ENCODE measurements around the gene ATP8A2. TPM values are rescaled to one million over a fixed set of nuclear protein-coding genes. Genes with fewer than 3 reads are reported as not detected.
"Not testable (repeated sequence)": the region's sequence is repeated elsewhere in the genome, so short reads cannot be mapped to it uniquely, and the experiment has no call there.

The ATP8A2 gene
- total RNA-seq, 1 donor from 2014 or later, result 2.1 TPM

DNA sequence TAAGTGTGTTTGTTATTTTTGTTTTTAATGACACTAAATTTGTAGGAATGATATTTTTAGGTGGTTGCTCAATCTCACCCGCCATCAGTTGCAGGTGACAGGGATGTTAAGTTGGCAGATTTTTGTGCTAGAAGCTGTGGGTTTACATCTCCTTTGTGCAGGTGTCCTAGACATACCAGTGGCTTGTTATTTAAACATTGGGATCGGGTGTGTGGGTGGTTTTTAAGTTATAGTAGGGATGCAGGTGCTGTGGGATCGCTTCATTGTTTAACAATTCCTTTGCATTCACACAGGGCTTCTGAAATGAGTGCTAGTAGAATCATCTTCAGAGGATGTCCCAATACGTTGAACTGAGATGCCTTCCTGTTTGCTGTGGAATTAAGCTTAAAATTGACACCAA lies 580.1 kb downstream of the ATP8A2 start:
- no peak overlapping the region for H3K9ac ChIP-seq (ENCODE audit: low read depth in 1 of 3, low read length in 3 of 3)
- no peak overlapping the region for H3K27ac ChIP-seq (ENCODE audit: low read depth, low read length)
- no peak overlapping the region for H3K4me3 ChIP-seq (ENCODE audit: low read length in 3 of 3)
- H3K9me3 ChIP-seq (ENCODE audit: control insufficient read depth in 3 of 3, low read length in 3 of 3), result peaks cover 0 to 4% (median 0%) of the 10 kb centered on the region in 3 donors
- H3K36me3 ChIP-seq (ENCODE audit: control insufficient read depth in 3 of 3, insufficient read depth in 3 of 3, low read length in 3 of 3), result no peaks in the 10 kb centered on the region
- peaks cover 0 to 4% (median 4%) of the 10 kb centered on the region in 3 donors for H3K27me3 ChIP-seq (ENCODE audit: control insufficient read depth in 3 of 3, insufficient read depth in 3 of 3, low read length in 3 of 3)
- H3K4me1 ChIP-seq (ENCODE audit: control insufficient read depth in 3 of 3, insufficient read depth in 3 of 3, low read length in 3 of 3), result no peaks in the 10 kb centered on the region

DNA sequence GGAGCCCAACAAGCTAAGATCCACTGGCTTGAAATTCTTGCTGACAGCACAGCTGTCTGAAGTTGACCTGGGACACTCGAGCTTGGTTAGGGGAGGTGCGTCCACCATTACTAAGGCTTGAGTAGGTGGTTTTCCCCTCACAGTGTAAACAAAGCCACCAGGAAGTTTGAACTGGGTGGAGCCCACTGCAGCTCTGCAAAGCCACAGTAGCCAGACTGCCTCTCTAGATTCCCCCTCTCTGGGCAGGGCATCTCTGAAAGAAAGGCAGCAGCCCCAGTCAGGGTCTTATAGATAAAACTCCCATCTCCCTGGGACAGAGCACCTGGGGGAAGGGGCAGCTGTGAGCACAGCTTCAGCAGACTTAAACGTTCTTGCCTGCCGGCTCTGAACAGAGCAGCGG lies 582.3 kb downstream of the ATP8A2 start:
- not testable (repeated sequence) for H3K27ac ChIP-seq (ENCODE audit: low read depth, low read length); H3K4me1 ChIP-seq (ENCODE audit: control insufficient read depth in 3 of 3, insufficient read depth in 3 of 3, low read length in 3 of 3); H3K36me3 ChIP-seq (ENCODE audit: control insufficient read depth in 3 of 3, insufficient read depth in 3 of 3, low read length in 3 of 3); H3K9me3 ChIP-seq (ENCODE audit: control insufficient read depth in 3 of 3, low read length in 3 of 3); H3K27me3 ChIP-seq (ENCODE audit: control insufficient read depth in 3 of 3, insufficient read depth in 3 of 3, low read length in 3 of 3); H3K9ac ChIP-seq (ENCODE audit: low read depth in 1 of 3, low read length in 3 of 3); H3K4me3 ChIP-seq (ENCODE audit: low read length in 3 of 3)

DNA sequence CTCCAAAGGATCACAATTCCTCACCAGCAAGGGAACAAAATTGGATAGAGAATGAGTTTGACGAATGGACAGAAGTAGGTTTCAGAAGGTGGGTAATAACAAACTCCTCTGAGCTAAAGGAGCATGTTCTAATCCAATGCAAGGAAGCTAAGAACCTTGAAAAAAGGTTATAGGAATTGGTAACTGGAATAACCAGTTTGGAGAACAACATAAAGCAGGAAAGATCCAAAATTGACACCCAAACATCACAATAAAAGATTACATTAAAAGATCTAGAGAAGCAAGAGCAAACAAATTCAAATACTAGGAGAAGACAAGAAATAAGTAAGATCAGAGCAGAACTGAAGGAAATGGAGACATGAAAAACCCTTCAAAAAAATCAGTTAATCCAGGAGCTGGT lies 583.2 kb downstream of the ATP8A2 start:
- H3K4me1 ChIP-seq (ENCODE audit: control insufficient read depth in 3 of 3, insufficient read depth in 3 of 3, low read length in 3 of 3); H3K27me3 ChIP-seq (ENCODE audit: control insufficient read depth in 3 of 3, insufficient read depth in 3 of 3, low read length in 3 of 3); H3K4me3 ChIP-seq (ENCODE audit: low read length in 3 of 3); H3K9me3 ChIP-seq (ENCODE audit: control insufficient read depth in 3 of 3, low read length in 3 of 3); H3K36me3 ChIP-seq (ENCODE audit: control insufficient read depth in 3 of 3, insufficient read depth in 3 of 3, low read length in 3 of 3); H3K27ac ChIP-seq (ENCODE audit: low read depth, low read length); H3K9ac ChIP-seq (ENCODE audit: low read depth in 1 of 3, low read length in 3 of 3): not testable (repeated sequence)

DNA sequence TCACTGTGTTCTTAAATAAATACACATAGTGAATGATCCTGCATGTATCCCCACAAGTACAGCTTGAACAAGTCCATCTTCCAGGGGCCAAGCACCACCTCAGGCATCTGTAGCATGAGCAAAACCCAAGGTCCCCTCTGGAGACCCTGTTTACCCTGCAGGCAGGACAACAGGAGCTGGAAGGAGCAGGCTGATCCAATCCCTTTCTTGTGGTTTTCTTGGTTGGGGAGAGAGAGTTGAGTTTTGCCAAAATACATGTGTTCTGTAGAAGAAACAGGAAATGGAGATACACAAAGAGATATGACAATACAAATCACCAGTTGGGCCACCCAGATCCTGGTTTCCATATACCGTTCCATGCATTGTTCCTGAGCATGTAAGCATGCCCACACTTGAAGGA lies 587.2 kb downstream of the ATP8A2 start:
- Histone ChIP-seq H3K9ac (ENCODE audit: low read depth in 1 of 3, low read length in 3 of 3) (no peak overlapping the region), H3K27ac (ENCODE audit: low read depth, low read length) (no peak overlapping the region), H3K27me3 (ENCODE audit: control insufficient read depth in 3 of 3, insufficient read depth in 3 of 3, low read length in 3 of 3) (no peaks in the 10 kb centered on the region), H3K4me1 (ENCODE audit: control insufficient read depth in 3 of 3, insufficient read depth in 3 of 3, low read length in 3 of 3) (no peaks in the 10 kb centered on the region), H3K9me3 (ENCODE audit: control insufficient read depth in 3 of 3, low read length in 3 of 3) (no peaks in the 10 kb centered on the region), H3K4me3 (ENCODE audit: low read length in 3 of 3) (no peak overlapping the region), H3K36me3 (ENCODE audit: control insufficient read depth in 3 of 3, insufficient read depth in 3 of 3, low read length in 3 of 3) (no peaks in the 10 kb centered on the region)

- H3K36me3 ChIP-seq (ENCODE audit: control insufficient read depth in 3 of 3, insufficient read depth in 3 of 3, low read length in 3 of 3), result no peaks in the 10 kb centered on the region
- no peak overlapping the region for H3K4me3 ChIP-seq (ENCODE audit: low read length in 3 of 3)
- H3K4me1 ChIP-seq (ENCODE audit: control insufficient read depth in 3 of 3, insufficient read depth in 3 of 3, low read length in 3 of 3), result no peaks in the 10 kb centered on the region
- no peak overlapping the region for H3K9ac ChIP-seq (ENCODE audit: low read depth in 1 of 3, low read length in 3 of 3)
- no peaks in the 10 kb centered on the region for H3K27me3 ChIP-seq (ENCODE audit: control insufficient read depth in 3 of 3, insufficient read depth in 3 of 3, low read length in 3 of 3)
- no peaks in the 10 kb centered on the region for H3K9me3 ChIP-seq (ENCODE audit: control insufficient read depth in 3 of 3, low read length in 3 of 3)
- H3K27ac ChIP-seq (ENCODE audit: low read depth, low read length), result no peak overlapping the region
Measured at GRCh38 chr13:25961294-25961693, 589.5 kb downstream of the ATP8A2 start.

DNA sequence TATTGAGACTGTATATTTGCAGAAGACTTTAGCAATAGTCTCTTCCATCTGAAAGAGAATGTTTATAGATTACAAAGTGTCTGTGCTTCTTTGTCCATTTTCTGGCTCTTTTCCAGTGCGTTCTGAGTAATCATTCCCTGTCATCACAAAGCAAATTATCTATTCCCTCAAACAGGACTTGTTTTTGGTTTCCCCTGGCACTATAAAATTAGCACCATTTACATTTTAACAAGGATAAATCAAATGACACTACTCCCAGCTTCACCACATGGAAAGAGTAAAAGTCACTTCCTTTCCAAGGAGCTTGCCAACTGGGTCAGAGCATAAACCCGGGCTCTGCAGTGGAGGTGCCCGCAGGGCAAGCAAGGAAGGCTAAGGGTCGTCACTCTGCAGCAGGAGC lies 591.9 kb downstream of the ATP8A2 start:
- Histone ChIP-seq H3K9me3 (ENCODE audit: control insufficient read depth in 3 of 3, low read length in 3 of 3) (no peaks in the 10 kb centered on the region), H3K4me3 (ENCODE audit: low read length in 3 of 3) (no peak overlapping the region), H3K9ac (ENCODE audit: low read depth in 1 of 3, low read length in 3 of 3) (no peak overlapping the region), H3K27me3 (ENCODE audit: control insufficient read depth in 3 of 3, insufficient read depth in 3 of 3, low read length in 3 of 3) (no peaks in the 10 kb centered on the region), H3K27ac (ENCODE audit: low read depth, low read length) (no peak overlapping the region), H3K36me3 (ENCODE audit: control insufficient read depth in 3 of 3, insufficient read depth in 3 of 3, low read length in 3 of 3) (no peaks in the 10 kb centered on the region), H3K4me1 (ENCODE audit: control insufficient read depth in 3 of 3, insufficient read depth in 3 of 3, low read length in 3 of 3) (peaks cover 0 to 2% (median 0%) of the 10 kb centered on the region in 3 donors)

GRCh38 chr13:25965596-25965995 lies 593.8 kb downstream of the ATP8A2 start:
- Histone ChIP-seq H3K9me3 (ENCODE audit: control insufficient read depth in 3 of 3, low read length in 3 of 3) (no peaks in the 10 kb centered on the region), H3K4me3 (ENCODE audit: low read length in 3 of 3) (no peak overlapping the region), H3K36me3 (ENCODE audit: control insufficient read depth in 3 of 3, insufficient read depth in 3 of 3, low read length in 3 of 3) (no peaks in the 10 kb centered on the region), H3K9ac (ENCODE audit: low read depth in 1 of 3, low read length in 3 of 3) (no peak overlapping the region), H3K27ac (ENCODE audit: low read depth, low read length) (no peak overlapping the region), H3K4me1 (ENCODE audit: control insufficient read depth in 3 of 3, insufficient read depth in 3 of 3, low read length in 3 of 3) (peaks cover 0 to 2% (median 0%) of the 10 kb centered on the region in 3 donors), H3K27me3 (ENCODE audit: control insufficient read depth in 3 of 3, insufficient read depth in 3 of 3, low read length in 3 of 3) (no peaks in the 10 kb centered on the region)

GRCh38 chr13:25966086-25966485 lies 594.3 kb downstream of the ATP8A2 start:
- Histone ChIP-seq H3K4me1 (ENCODE audit: control insufficient read depth in 3 of 3, insufficient read depth in 3 of 3, low read length in 3 of 3) (peaks cover 0 to 2% (median 0%) of the 10 kb centered on the region in 3 donors), H3K27me3 (ENCODE audit: control insufficient read depth in 3 of 3, insufficient read depth in 3 of 3, low read length in 3 of 3) (no peaks in the 10 kb centered on the region), H3K36me3 (ENCODE audit: control insufficient read depth in 3 of 3, insufficient read depth in 3 of 3, low read length in 3 of 3) (no peaks in the 10 kb centered on the region), H3K27ac (ENCODE audit: low read depth, low read length) (no peak overlapping the region), H3K9ac (ENCODE audit: low read depth in 1 of 3, low read length in 3 of 3) (no peak overlapping the region), H3K9me3 (ENCODE audit: control insufficient read depth in 3 of 3, low read length in 3 of 3) (no peaks in the 10 kb centered on the region), H3K4me3 (ENCODE audit: low read length in 3 of 3) (no peak overlapping the region)

GRCh38 chr13:25967144-25967543 lies 595.4 kb downstream of the ATP8A2 start:
- Histone ChIP-seq H3K4me1 (ENCODE audit: control insufficient read depth in 3 of 3, insufficient read depth in 3 of 3, low read length in 3 of 3) (peaks cover 0 to 2% (median 0%) of the 10 kb centered on the region in 3 donors), H3K27ac (ENCODE audit: low read depth, low read length) (no peak overlapping the region), H3K36me3 (ENCODE audit: control insufficient read depth in 3 of 3, insufficient read depth in 3 of 3, low read length in 3 of 3) (no peaks in the 10 kb centered on the region), H3K27me3 (ENCODE audit: control insufficient read depth in 3 of 3, insufficient read depth in 3 of 3, low read length in 3 of 3) (no peaks in the 10 kb centered on the region), H3K9ac (ENCODE audit: low read depth in 1 of 3, low read length in 3 of 3) (no peak overlapping the region), H3K4me3 (ENCODE audit: low read length in 3 of 3) (no peak overlapping the region), H3K9me3 (ENCODE audit: control insufficient read depth in 3 of 3, low read length in 3 of 3) (no peaks in the 10 kb centered on the region)

DNA sequence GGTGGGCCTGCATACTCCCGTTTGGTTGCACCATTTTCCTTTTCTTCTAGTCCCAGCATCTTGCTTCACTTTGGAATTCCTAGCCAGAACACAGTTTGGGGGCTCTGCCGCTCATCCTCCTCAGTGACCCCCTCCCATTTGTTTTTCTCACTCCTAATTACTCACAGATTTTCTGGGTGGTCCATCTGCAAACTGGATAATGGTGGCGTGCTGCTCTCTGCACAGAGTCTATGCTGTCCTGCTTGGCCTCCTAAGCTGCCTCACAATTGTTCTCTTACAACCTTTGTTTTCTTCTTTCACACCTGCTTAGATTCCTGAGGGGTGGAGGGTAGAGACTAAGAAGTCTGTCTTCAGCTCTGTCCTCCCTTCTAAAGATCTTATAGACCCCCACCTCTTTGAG lies 599.3 kb downstream of the ATP8A2 start:
- Histone ChIP-seq H3K27ac (ENCODE audit: low read depth, low read length) (no peak overlapping the region), H3K9ac (ENCODE audit: low read depth in 1 of 3, low read length in 3 of 3) (no peak overlapping the region), H3K4me3 (ENCODE audit: low read length in 3 of 3) (no peak overlapping the region), H3K9me3 (ENCODE audit: control insufficient read depth in 3 of 3, low read length in 3 of 3) (no peaks in the 10 kb centered on the region), H3K4me1 (ENCODE audit: control insufficient read depth in 3 of 3, insufficient read depth in 3 of 3, low read length in 3 of 3) (peaks cover 9 to 17% (median 16%) of the 10 kb centered on the region in 3 donors), H3K27me3 (ENCODE audit: control insufficient read depth in 3 of 3, insufficient read depth in 3 of 3, low read length in 3 of 3) (peaks cover 0 to 4% (median 0%) of the 10 kb centered on the region in 3 donors), H3K36me3 (ENCODE audit: control insufficient read depth in 3 of 3, insufficient read depth in 3 of 3, low read length in 3 of 3) (no peaks in the 10 kb centered on the region)
